Glomerular visceral epithelial cell (primary cell): Measurements from ENCODE around the gene OR2L8.

ENCODE experiments used
- DNase-seq: peaks from one replicate; pipeline ENCODE4 v3.0.0-alpha.2; 2016; ENCODE audit errors: extremely low spot score

OR2L8 gene

GRCh38 chr1:247948558-247948957 is at the start of gene OR2L8:
OR2L8 (plus strand) TSS chr1:247948858; CDS start chr1:247948858, 0 bp downstream.
- DNase-seq: no peak

GRCh38 chr1:247904122-247904521 is 44.5 kb upstream of the OR2L8 start:
- no peak for DNase-seq

GRCh38 chr1:247905181-247905580 is 43.5 kb upstream of the OR2L8 start:
- no peak for DNase-seq

GRCh38 chr1:247905910-247906503 is 42.7 kb upstream of the OR2L8 start:
- DNase-seq: no peak

GRCh38 chr1:247906504-247907047 is 42.1 kb upstream of the OR2L8 start:
- DNase-seq: peak; percentile 61

- DNase-seq: no peak
Observed at GRCh38 chr1:247908766-247909165, 39.9 kb upstream of the OR2L8 start.

- DNase-seq: no peak
Observed at GRCh38 chr1:247913786-247914185, 34.9 kb upstream of the OR2L8 start.

- peak; percentile 30 for DNase-seq
Observed at GRCh38 chr1:247914941-247915662, 33.6 kb upstream of the OR2L8 start.

- DNase-seq: no peak
Observed at GRCh38 chr1:247919952-247920351, 28.7 kb upstream of the OR2L8 start, which contains the start of gene OR2T8. OR2T8 (plus strand) TSS chr1:247920252; CDS start chr1:247921018, 766 bp downstream.

- no peak for DNase-seq
Observed at GRCh38 chr1:247923941-247924340, 24.7 kb upstream of the OR2L8 start.

GRCh38 chr1:247924868-247925267 is 23.8 kb upstream of the OR2L8 start, which contains the start of gene OR2AJ1:
OR2AJ1 (plus strand) TSS chr1:247924889; CDS start chr1:247933769, 8,880 bp downstream.
- no peak for DNase-seq

GRCh38 chr1:247933989-247934388 is 14.7 kb upstream of the OR2L8 start:
- DNase-seq: no peak

GRCh38 chr1:247935781-247936180 is 12.9 kb upstream of the OR2L8 start:
- no peak for DNase-seq

- DNase-seq: no peak
Observed at GRCh38 chr1:247936415-247936814, 12.2 kb upstream of the OR2L8 start.

GRCh38 chr1:247936965-247937734 is 11.5 kb upstream of the OR2L8 start:
- DNase-seq: peak; percentile 86

- DNase-seq: no peak
Observed at GRCh38 chr1:247942624-247943023, 6.0 kb upstream of the OR2L8 start.

GRCh38 chr1:247953408-247953807 is 4.8 kb downstream of the OR2L8 start:
- DNase-seq: no peak

GRCh38 chr1:247961791-247962190 is 13.1 kb downstream of the OR2L8 start:
- DNase-seq: no peak

- DNase-seq: no peak
Observed at GRCh38 chr1:247962911-247963588, 14.4 kb downstream of the OR2L8 start.

GRCh38 chr1:247964933-247965332 is 16.3 kb downstream of the OR2L8 start, which contains the start of gene OR2AK2:
OR2AK2 (plus strand) TSS chr1:247965233; CDS start chr1:247965377, 144 bp downstream.
- DNase-seq: no peak

- DNase-seq: no peak
Observed at GRCh38 chr1:247966532-247967204, 18.0 kb downstream of the OR2L8 start.
